ENCODE results near the gene C19orf12.

GRCh38 chr19:29714371-29714952 lies 599 bp downstream of the C19orf12 start:
- no peak for TF ChIP-seq POLR2AphosphoS5 (IDR thresholded peaks at IDR 0.05; ENCODE audit: borderline replicate concordance, low read depth, low read length)
- no peak for TF ChIP-seq EZH2 (IDR thresholded peaks at IDR 0.05)
